A549 (cell line): ENCODE measurements around the gene CGRRF1. TPM values are rescaled to one million over a fixed set of nuclear protein-coding genes. Genes with fewer than 3 reads are reported as not detected.

Experiments used
- ATAC-seq, 2 experiments: fragments of 200-7000 bp in 1 of 2; fragments of >200 bp in 1 of 2; cut with Nextera tagmentation in 1 of 2; cut with Tn5 transposase in 1 of 2; 3 replicates each; pipeline versions ENCODE4 v1.8.0 to v1.9.1; 2018 to 2020; ENCODE audit warnings: mild to moderate bottlenecking in 1 of 2, moderate library complexity in 1 of 2
- CTCF ChIA-PET: fragments of 300-600 bp; sonication (Branson Sonifier 250); formaldehyde crosslinking; extraction: SDS; loops from one replicate; lab custom pipeline; 2021; ENCODE audit warnings: antibody characterized with exemption, inconsistent platforms; lab: Yijun Ruan, JAX
- POLR2A ChIA-PET: fragments of 350-600 bp; formaldehyde crosslinking; extraction: SDS; loops from one replicate; lab custom pipeline; 2021; ENCODE audit warnings: antibody characterized with exemption, inconsistent platforms; lab: Yijun Ruan, JAX
- DNase-seq, 2 experiments: peaks; one replicate each; pipeline versions ENCODE4 v3.0.0 to v3.0.0-alpha.2; 2011 to 2016; ENCODE audit warnings: low read depth in 1 of 2, low spot score in 1 of 2
- FAIRE-seq: peaks from 2 replicates; lab custom pipeline; 2011; peaks lifted over from hg19 to GRCh38; lab: Jason Lieb, UNC
- H3K27ac ChIP-seq, 2 experiments: fragments of >200 bp; sonication (Bioruptor Twin); formaldehyde crosslinking; 3 replicates each; pipeline ENCODE4 v1.5.1; 2016 to 2017
- H3K4me1 ChIP-seq: fragments of >200 bp; sonication (Bioruptor Twin); formaldehyde crosslinking; 3 replicates; pipeline ENCODE4 v1.6.1; 2016
- H3K4me2 ChIP-seq: fragments of >200 bp; sonication (Bioruptor Twin); formaldehyde crosslinking; 3 replicates; pipeline ENCODE4 v1.6.1; 2016
- H3K4me3 ChIP-seq: fragments of >200 bp; sonication (Bioruptor Twin); formaldehyde crosslinking; 3 replicates; pipeline ENCODE4 v1.5.1; 2016
- H3K9me3 ChIP-seq: fragments of >200 bp; sonication (Bioruptor Twin); formaldehyde crosslinking; 3 replicates; pipeline ENCODE4 v1.6.1; 2016
- BCL3 ChIP-seq: fragments of >200 bp; sonication (Bioruptor Twin); formaldehyde crosslinking; IDR thresholded peaks from 3 replicates; pipeline ENCODE4 v1.6.1; 2016
- CEBPB ChIP-seq, 2 experiments: fragments of >200 bp in 1 of 2; sonication (Bioruptor Twin) in 1 of 2; formaldehyde crosslinking in 1 of 2; IDR thresholded peaks; 2 replicates each; pipeline ENCODE4 v1.6.1; 2012 to 2016
- CHD4 ChIP-seq: fragments of 200-600 bp; sonication (generic); IDR thresholded peaks from 2 replicates; pipeline ENCODE4 v1.6.1; 2016; ENCODE audit warnings: antibody characterized with exemption, mild to moderate bottlenecking, borderline replicate concordance
- CTCF ChIP-seq: fragments of >200 bp; sonication (Bioruptor Twin); formaldehyde crosslinking; IDR thresholded peaks from 3 replicates; pipeline ENCODE4 v1.5.1; 2016
- FOSL2 ChIP-seq, 2 experiments: fragments of 450-650 bp in 1 of 2; fragments of >200 bp in 1 of 2; sonication (Bioruptor Twin) in 1 of 2; formaldehyde crosslinking; IDR thresholded peaks; 2 replicates each; pipeline versions ENCODE4 v1.5.0 to v1.6.1; 2016 to 2020; ENCODE audit warnings: mild to moderate bottlenecking in 1 of 2, moderate library complexity in 1 of 2
- FOXS1 ChIP-seq: fragments of 250-450 bp; sonication (Bioruptor Pico); IDR thresholded peaks from 2 replicates; pipeline ENCODE4 v1.5.0; 2020; ENCODE audit warnings: mild to moderate bottlenecking, moderate library complexity
- KDM1A ChIP-seq: fragments of 200-600 bp; sonication (generic); IDR thresholded peaks from 2 replicates; pipeline ENCODE4 v1.6.1; 2016; ENCODE audit warnings: low read depth, mild to moderate bottlenecking
- MAX ChIP-seq: IDR thresholded peaks from 2 replicates; pipeline ENCODE4 v1.6.1; 2012
- MAZ ChIP-seq: fragments of 150-350 bp; IDR thresholded peaks from 2 replicates; pipeline ENCODE4 v1.6.1; 2014; ENCODE audit warnings: antibody characterized with exemption, low read depth, low read length, borderline replicate concordance
- NFE2L2 ChIP-seq: fragments of 150-350 bp; conservative IDR thresholded peaks from 2 replicates; pipeline ENCODE4 v1.6.1; 2014; ENCODE audit warnings: low read length
- NR3C1 ChIP-seq: fragments of >200 bp; sonication (Bioruptor Twin); formaldehyde crosslinking; IDR thresholded peaks from 3 replicates; pipeline ENCODE4 v1.6.1; 2017
- POLR2AphosphoS2 ChIP-seq: conservative IDR thresholded peaks from 2 replicates; pipeline ENCODE4 v1.6.1; 2012; ENCODE audit warnings: low read length, improper control_type of control experiment, inconsistent platforms
- RCOR1 ChIP-seq: fragments of 150-350 bp; IDR thresholded peaks from 2 replicates; pipeline ENCODE4 v1.6.1; 2014; ENCODE audit warnings: antibody characterized with exemption, low read length, low read depth
- USF2 ChIP-seq: fragments of 450-650 bp; IDR thresholded peaks from 2 replicates; pipeline ENCODE4 v1.6.1; 2014; ENCODE audit warnings: antibody characterized with exemption
- ZSCAN20 ChIP-seq: fragments of 250-450 bp; sonication (Bioruptor Pico); IDR thresholded peaks from 2 replicates; pipeline ENCODE4 v1.8.0; 2022; ENCODE audit warnings: mild to moderate bottlenecking, moderate library complexity
- WGBS: methylation state at CpG from one replicate; pipeline ENCODE4 v1.1.6; 2017; ENCODE audit errors: missing lambda C conversion rate; 5-methylcytosine and 5-hydroxymethylcytosine counted together
- polyA plus RNA-seq, 4 experiments: library from polyadenylated mRNA; depleted of rRNA in 3 of 4; stranded (reverse); fragments of >200 nt; fragmentation: RNase III in 1 of 4; extraction: RNeasy Plus Mini Kit Qiagen cat#74134 plus additional on column Dnase treatment in 1 of 4; gene quantifications; 2 replicates in 3 of 4; 3 replicates in 1 of 4; pipeline ENCODE4 v1.2.3, GENCODE V29; 2011 to 2017

CGRRF1 gene
- polyA plus RNA-seq, 2 of the 4 experiments (the other 2 are of a cell fraction): 15.8 to 35.4 TPM

- FAIRE-seq: no peak
Observed at GRCh38 chr14:54574528-54574927, 64.8 kb downstream of the CGRRF1 start.

GRCh38 chr14:54577494-54577893 lies 67.8 kb downstream of the CGRRF1 start:
- POLR2A ChIA-PET: interaction anchor here (1.0 to 1.8 kb wide), 2 partner anchors 11 to 75 kb away, joined by 4 to 14 read pairs; partner anchors contain the start of gene SAMD4A
- CTCF ChIA-PET: interaction anchor here (0.7 to 2.0 kb wide), 8 partner anchors 9 to 196 kb away, joined by 3 to 13 read pairs (median 4); partner anchors contain the start of genes CGRRF1 and SAMD4A
- FAIRE-seq: no peak
- no peak for TF ChIP-seq MAZ
- no peak; the same call in 1 of the 2 replicates for TF ChIP-seq POLR2AphosphoS2
- no peak for TF ChIP-seq CEBPB (IDR thresholded peaks at IDR 0.05)
- TF ChIP-seq MAX: no peak
- no peak for TF ChIP-seq KDM1A
- no peak for TF ChIP-seq FOSL2 (IDR thresholded peaks at IDR 0.05)
- no peak for TF ChIP-seq FOSL2 (CRISPR knock-in tag; IDR thresholded peaks at IDR 0.05)
- WGBS: 86% methylated on average over 6 of the region's 6 CpGs
- no peak overlapping the region for H3K4me3 ChIP-seq
- H3K4me1 ChIP-seq: peaks cover 33% of the 10 kb centered on the region
- peak; percentile 15 to 32; a peak in 3 of 6 replicates for ATAC-seq
- peak overlapping the region; percentile 64 for H3K4me2 ChIP-seq
- peaks cover 10% of the 10 kb centered on the region for H3K9me3 ChIP-seq
- no peak for DNase-seq
- H3K27ac ChIP-seq: peak overlapping the region; percentile 20 to 68; a peak in 4 of 6 replicates

More at GRCh38 chr14:54574528-54574927, 64.8 kb downstream of the CGRRF1 start:
- H3K27ac ChIP-seq: no peak overlapping the region
- CTCF ChIA-PET: interaction anchor here (1.1 to 2.7 kb wide), 3 partner anchors 8 to 199 kb away, joined by 3 to 14 read pairs (median 5); no protein-coding TSS in a partner anchor
- H3K4me2 ChIP-seq: no peak overlapping the region
- H3K9me3 ChIP-seq: peaks cover 20% of the 10 kb centered on the region
- no peak overlapping the region for H3K4me3 ChIP-seq
- 96% methylated on average over 6 of the region's 6 CpGs for whole genome bisulfite sequencing
- ATAC-seq (no peak), DNase-seq (no peak)
- no peak for TF ChIP-seq RCOR1
- no peak for TF ChIP-seq ZSCAN20 (CRISPR knock-in tag)
- TF ChIP-seq NFE2L2: no peak
- TF ChIP-seq NR3C1: no peak
- no peak for TF ChIP-seq BCL3
- TF ChIP-seq CTCF: no peak
- no peak for TF ChIP-seq CHD4
- peaks cover 45% of the 10 kb centered on the region for H3K4me1 ChIP-seq
- POLR2A ChIA-PET: no interaction called here

GRCh38 chr14:54577977-54578376 lies 68.3 kb downstream of the CGRRF1 start:
- H3K4me3 ChIP-seq: no peak overlapping the region
- 13% methylated on average over 3 of the region's 3 CpGs for WGBS
- FAIRE-seq (peak; percentile 7), ATAC-seq (peak; percentile 53 to 81; a peak in 5 of 6 replicates)
- H3K4me1 ChIP-seq: peaks cover 33% of the 10 kb centered on the region
- CTCF ChIA-PET: interaction anchor here (0.7 to 2.0 kb wide), 9 partner anchors 9 to 195 kb away, joined by 3 to 13 read pairs (median 4); partner anchors contain the start of genes CGRRF1 and SAMD4A
- H3K9me3 ChIP-seq: peaks cover 5% of the 10 kb centered on the region
- TF ChIP-seq FOXS1 (no peak), CHD4 (no peak), POLR2AphosphoS2 (no peak), USF2 (no peak), MAX (peak; percentile 65)
- TF ChIP-seq, all 56 proteins: peak for 1
- POLR2A ChIA-PET: interaction anchor here (1.0 to 1.8 kb wide), 2 partner anchors 11 to 74 kb away, joined by 4 to 14 read pairs; partner anchors contain the start of gene SAMD4A
- DNase-seq: peak; percentile 33 to 82
- H3K27ac ChIP-seq: peak overlapping the region; percentile 20 to 68; a peak in 4 of 6 replicates
- peak overlapping the region; percentile 64 for H3K4me2 ChIP-seq
